SU-DHL-6 (cell line): ENCODE measurements around the gene U2AF2.

Source experiments
- H2AFZ ChIP-seq: fragments of 200-600 bp; sonication (generic); 2 replicates; pipeline ENCODE4 v1.6.1; 2014; ENCODE audit warnings: low read depth, mild to moderate bottlenecking, moderate library complexity, mixed read lengths, antibody characterized with exemption, low read length; ENCODE audit not compliant: severe bottlenecking
- H3F3A ChIP-seq: fragments of 200-600 bp; shearing (Covaris generic); 2 replicates; pipeline ENCODE4 v1.6.0; 2016; ENCODE audit warnings: antibody characterized with exemption, mild to moderate bottlenecking; ENCODE audit not compliant: insufficient read depth
- H3K27ac ChIP-seq: fragments of 200-600 bp; sonication (generic); 2 replicates; pipeline ENCODE4 v1.5.1; 2016; ENCODE audit warnings: low read depth, mild to moderate bottlenecking, low read length, moderate library complexity, mixed read lengths
- H3K27me3 ChIP-seq: fragments of 200-600 bp; sonication (generic), shearing (Covaris generic); 2 replicates; pipeline ENCODE4 v1.6.0; 2014; ENCODE audit warnings: mild to moderate bottlenecking, low read length
- H3K36me3 ChIP-seq: fragments of 200-600 bp; sonication (generic); 2 replicates; pipeline ENCODE4 v1.6.1; 2014; ENCODE audit warnings: mild to moderate bottlenecking, low read length, mixed read lengths
- H3K4me2 ChIP-seq: fragments of 300-600, 200-600 bp; shearing (Covaris generic), sonication (generic); 2 replicates; pipeline ENCODE4 v1.6.0; 2014; ENCODE audit warnings: low read length, low read depth, mild to moderate bottlenecking; ENCODE audit not compliant: poor library complexity, severe bottlenecking
- H3K4me3 ChIP-seq: fragments of 200-600 bp; sonication (generic); 2 replicates; pipeline ENCODE4 v1.5.1; 2014; ENCODE audit warnings: antibody characterized with exemption, low read length, mild to moderate bottlenecking, mixed read lengths; ENCODE audit not compliant: insufficient read depth, poor library complexity, severe bottlenecking
- H3K79me2 ChIP-seq: fragments of 200-600 bp; sonication (generic); 2 replicates; pipeline ENCODE4 v1.6.1; 2014; ENCODE audit warnings: mild to moderate bottlenecking, low read length, moderate library complexity; ENCODE audit not compliant: insufficient read depth
- H3K9ac ChIP-seq: fragments of 200-600 bp; sonication (generic); 2 replicates; pipeline ENCODE4 v1.7.0; 2014; ENCODE audit warnings: mild to moderate bottlenecking, low read length
- H3K9me2 ChIP-seq: fragments of 200-600 bp; sonication (generic); replicated peaks from 2 replicates; pipeline ENCODE4 v1.6.1; 2014; ENCODE audit warnings: low read length; ENCODE audit not compliant: insufficient read depth
- H3K9me3 ChIP-seq: fragments of 200-600 bp; sonication (generic); 2 replicates; pipeline ENCODE4 v1.6.1; 2014; ENCODE audit warnings: low read length, mixed read lengths; ENCODE audit not compliant: insufficient read depth
- H4K20me1 ChIP-seq: fragments of 200-600 bp; sonication (generic); 2 replicates; pipeline ENCODE4 v1.6.1; 2014; ENCODE audit warnings: low read depth, mild to moderate bottlenecking, antibody characterized with exemption, low read length, moderate library complexity, mixed read lengths
- EZH2phosphoT487 ChIP-seq: fragments of 200-600 bp; sonication (generic), shearing (Covaris generic); conservative IDR thresholded peaks from 2 replicates; pipeline ENCODE4 v1.6.1; 2018; ENCODE audit warnings: mild to moderate bottlenecking, antibody characterized with exemption, low read length, moderate library complexity, mixed read lengths
- TF ChIP-seq, protein P1 (sequence below): fragments of 200-600 bp; sonication (generic); IDR thresholded peaks from one replicate; pipeline ENCODE4 v1.5.1; 2017; ENCODE audit warnings: antibody characterized with exemption, mild to moderate bottlenecking, low read length, moderate library complexity; ENCODE audit not compliant: insufficient read depth, poor library complexity, severe bottlenecking

U2AF2 gene

DNA sequence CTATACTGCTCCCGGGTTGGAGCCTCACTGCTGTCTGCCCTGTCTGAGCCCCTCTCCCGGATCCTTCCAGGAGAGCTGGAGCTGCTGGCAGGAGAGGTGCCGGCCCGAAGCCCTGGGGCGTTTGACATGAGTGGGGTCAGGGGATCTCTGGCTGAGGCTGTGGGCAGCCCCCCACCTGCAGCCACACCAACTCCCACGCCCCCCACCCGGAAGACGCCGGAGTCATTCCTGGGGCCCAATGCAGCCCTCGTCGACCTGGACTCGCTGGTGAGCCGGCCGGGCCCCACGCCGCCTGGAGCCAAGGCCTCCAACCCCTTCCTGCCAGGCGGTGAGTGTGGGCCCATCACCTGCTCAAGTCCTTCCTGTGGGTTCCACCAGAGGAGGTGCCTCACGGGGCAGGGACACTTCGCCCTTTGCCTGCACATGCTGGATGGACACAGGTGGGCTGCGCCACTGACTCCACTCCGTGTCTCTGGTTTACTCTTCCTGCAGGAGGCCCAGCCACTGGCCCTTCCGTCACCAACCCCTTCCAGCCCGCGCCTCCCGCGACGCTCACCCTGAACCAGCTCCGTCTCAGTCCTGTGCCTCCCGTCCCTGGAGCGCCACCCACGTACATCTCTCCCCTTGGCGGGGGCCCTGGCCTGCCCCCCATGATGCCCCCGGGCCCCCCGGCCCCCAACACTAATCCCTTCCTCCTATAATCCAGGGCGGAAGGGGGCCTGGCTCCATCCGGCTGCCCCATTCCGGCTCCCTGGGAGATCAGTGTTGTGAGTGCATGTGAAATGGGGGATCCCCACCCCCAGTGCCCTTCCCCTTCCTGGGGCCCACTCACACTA is 40.0 kb downstream of the U2AF2 start:
- H3K4me2 ChIP-seq, result no peak overlapping the region
- H3K27ac ChIP-seq, result no peak overlapping the region
- H2AFZ ChIP-seq, result no peak overlapping the region
- H3K9me2 ChIP-seq, result no peaks in the 10 kb centered on the region
- no peak overlapping the region for H3K4me3 ChIP-seq
- H3K27me3 ChIP-seq, result no peaks in the 10 kb centered on the region
- no peaks in the 10 kb centered on the region for H3K9me3 ChIP-seq
- TF ChIP-seq EZH2phosphoT487, result no peak
- TF ChIP-seq, protein P1, sequence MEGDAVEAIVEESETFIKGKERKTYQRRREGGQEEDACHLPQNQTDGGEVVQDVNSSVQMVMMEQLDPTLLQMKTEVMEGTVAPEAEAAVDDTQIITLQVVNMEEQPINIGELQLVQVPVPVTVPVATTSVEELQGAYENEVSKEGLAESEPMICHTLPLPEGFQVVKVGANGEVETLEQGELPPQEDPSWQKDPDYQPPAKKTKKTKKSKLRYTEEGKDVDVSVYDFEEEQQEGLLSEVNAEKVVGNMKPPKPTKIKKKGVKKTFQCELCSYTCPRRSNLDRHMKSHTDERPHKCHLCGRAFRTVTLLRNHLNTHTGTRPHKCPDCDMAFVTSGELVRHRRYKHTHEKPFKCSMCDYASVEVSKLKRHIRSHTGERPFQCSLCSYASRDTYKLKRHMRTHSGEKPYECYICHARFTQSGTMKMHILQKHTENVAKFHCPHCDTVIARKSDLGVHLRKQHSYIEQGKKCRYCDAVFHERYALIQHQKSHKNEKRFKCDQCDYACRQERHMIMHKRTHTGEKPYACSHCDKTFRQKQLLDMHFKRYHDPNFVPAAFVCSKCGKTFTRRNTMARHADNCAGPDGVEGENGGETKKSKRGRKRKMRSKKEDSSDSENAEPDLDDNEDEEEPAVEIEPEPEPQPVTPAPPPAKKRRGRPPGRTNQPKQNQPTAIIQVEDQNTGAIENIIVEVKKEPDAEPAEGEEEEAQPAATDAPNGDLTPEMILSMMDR, result no peak
- H3K36me3 ChIP-seq, result no peaks in the 10 kb centered on the region
- H3K9ac ChIP-seq, result no peak overlapping the region
- no peaks in the 10 kb centered on the region for H4K20me1 ChIP-seq
- no peaks in the 10 kb centered on the region for H3F3A ChIP-seq
- no peaks in the 10 kb centered on the region for H3K79me2 ChIP-seq

DNA sequence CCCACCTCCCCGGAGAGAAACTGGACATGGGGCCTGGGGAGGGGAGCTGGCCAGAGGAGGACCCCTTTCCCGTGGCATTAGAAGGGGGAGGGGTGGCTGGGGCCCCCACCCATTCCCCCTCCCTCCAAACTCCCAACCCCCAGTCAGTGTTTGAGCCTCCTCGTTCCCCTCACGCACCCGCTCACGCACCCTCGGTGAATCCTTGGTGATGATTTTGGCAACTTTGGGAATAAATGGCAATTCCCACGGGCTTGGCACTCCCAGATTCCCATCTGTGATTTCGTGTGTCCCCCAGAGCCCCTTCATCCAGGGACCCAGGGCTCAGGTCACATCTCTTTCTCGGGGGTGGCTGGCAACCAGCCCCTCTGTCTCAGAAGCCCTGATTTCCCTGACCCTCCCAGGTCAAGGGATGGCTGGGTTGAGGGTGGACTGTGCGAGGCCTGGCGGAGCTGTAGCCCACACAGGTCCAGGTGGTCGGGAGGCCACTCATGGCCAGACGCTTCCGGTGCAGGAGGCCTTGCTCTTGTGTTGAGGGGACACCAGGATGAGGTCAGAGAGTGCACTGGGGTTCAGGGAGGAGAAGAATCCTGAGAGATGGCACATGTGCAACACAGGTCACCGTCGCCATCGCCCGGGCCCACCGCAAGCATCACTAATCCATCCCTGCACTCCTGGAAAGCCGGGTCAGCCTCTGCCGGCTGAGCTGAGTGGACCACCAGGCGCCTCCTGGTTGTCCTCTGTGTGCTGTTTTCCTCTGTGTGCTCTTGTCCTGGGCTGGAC is 40.9 kb downstream of the U2AF2 start:
- no peaks in the 10 kb centered on the region for H3F3A ChIP-seq
- no peaks in the 10 kb centered on the region for H3K79me2 ChIP-seq
- H4K20me1 ChIP-seq, result no peaks in the 10 kb centered on the region
- no peak overlapping the region for H3K4me3 ChIP-seq
- H3K36me3 ChIP-seq, result no peaks in the 10 kb centered on the region
- H2AFZ ChIP-seq, result no peak overlapping the region
- H3K27me3 ChIP-seq, result no peaks in the 10 kb centered on the region
- no peaks in the 10 kb centered on the region for H3K9me3 ChIP-seq
- no peak overlapping the region for H3K27ac ChIP-seq
- no peaks in the 10 kb centered on the region for H3K9me2 ChIP-seq
- H3K9ac ChIP-seq, result no peak overlapping the region
- TF ChIP-seq, protein P1, result no peak
- no peak for TF ChIP-seq EZH2phosphoT487
- H3K4me2 ChIP-seq, result no peak overlapping the region

DNA sequence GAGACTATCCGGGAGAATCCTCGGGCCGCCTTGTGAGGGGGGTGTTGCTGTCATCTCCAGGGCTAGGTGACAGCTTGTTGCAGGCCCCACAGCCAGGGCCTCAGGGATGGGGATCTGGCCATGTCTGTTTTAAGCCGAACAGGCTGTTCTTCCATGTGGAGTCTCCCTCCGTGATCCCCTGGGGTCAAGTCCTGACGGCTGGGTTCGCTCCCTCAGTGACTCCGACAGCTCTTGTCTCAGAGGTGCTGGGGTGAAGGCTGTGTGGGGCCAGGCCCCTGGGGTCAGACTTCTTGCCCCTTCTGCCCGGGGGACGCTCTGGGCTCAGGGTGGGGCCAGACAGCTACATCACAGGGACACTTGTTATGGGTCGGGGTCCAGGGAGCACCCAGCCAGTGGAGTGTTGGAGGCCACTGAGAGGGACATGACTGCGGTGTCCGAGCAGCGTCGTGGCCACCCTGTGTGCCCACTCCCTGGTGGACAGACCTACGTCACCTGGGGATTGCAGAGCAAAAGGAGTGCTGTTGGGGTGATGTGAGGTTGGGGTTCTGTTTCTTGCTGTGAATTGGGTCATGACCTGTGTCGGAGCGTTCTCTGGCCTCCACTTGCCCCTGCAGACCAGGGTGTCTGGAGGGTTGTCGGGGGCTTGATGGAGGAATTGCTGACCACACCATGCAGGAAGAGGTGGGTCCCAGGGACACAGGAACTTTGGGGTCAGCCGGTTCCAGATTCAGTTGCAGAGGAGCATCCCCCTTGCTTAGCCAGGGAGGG is 41.6 kb downstream of the U2AF2 start:
- no peaks in the 10 kb centered on the region for H3K9me3 ChIP-seq
- no peaks in the 10 kb centered on the region for H3K27me3 ChIP-seq
- no peak overlapping the region for H2AFZ ChIP-seq
- H3K4me2 ChIP-seq, result no peak overlapping the region
- no peaks in the 10 kb centered on the region for H4K20me1 ChIP-seq
- H3K9ac ChIP-seq, result no peak overlapping the region
- TF ChIP-seq, protein P1, result no peak
- TF ChIP-seq EZH2phosphoT487, result no peak
- H3K36me3 ChIP-seq, result no peaks in the 10 kb centered on the region
- H3K9me2 ChIP-seq, result no peaks in the 10 kb centered on the region
- no peaks in the 10 kb centered on the region for H3F3A ChIP-seq
- no peaks in the 10 kb centered on the region for H3K79me2 ChIP-seq
- no peak overlapping the region for H3K27ac ChIP-seq
- no peak overlapping the region for H3K4me3 ChIP-seq
